Loucy (cell line): Measurements from ENCODE around the gene CYB5D1.

Source experiments
- H2AFZ ChIP-seq: fragments of 200-600 bp; sonication (generic); 2 replicates; pipeline ENCODE4 v1.6.0; 2016; ENCODE audit warnings: antibody characterized with exemption, mild to moderate bottlenecking, low read length, moderate library complexity
- H3F3A ChIP-seq: fragments of 200-600 bp; 2 replicates; pipeline ENCODE4 v1.6.0; 2016; ENCODE audit warnings: antibody characterized with exemption, low read depth, mild to moderate bottlenecking
- H3K27me3 ChIP-seq: fragments of 200-600 bp; sonication (generic); 2 replicates; pipeline ENCODE4 v1.6.1; 2014; ENCODE audit warnings: low read length, mild to moderate bottlenecking; ENCODE audit not compliant: insufficient read depth, poor library complexity, severe bottlenecking
- H3K36me3 ChIP-seq: fragments of 200-600 bp; sonication (generic); 2 replicates; pipeline ENCODE4 v1.6.1; 2016; ENCODE audit warnings: low read length; ENCODE audit not compliant: insufficient read depth
- H3K4me1 ChIP-seq: fragments of 200-600 bp; sonication (generic); 2 replicates; pipeline ENCODE4 v1.5.1; 2014; ENCODE audit warnings: low read length, mild to moderate bottlenecking; ENCODE audit not compliant: insufficient read depth, poor library complexity, severe bottlenecking
- H3K4me2 ChIP-seq: fragments of 200-600 bp; sonication (generic); 2 replicates; pipeline ENCODE4 v1.6.0; 2014; ENCODE audit warnings: antibody characterized with exemption, low read length, low read depth, mild to moderate bottlenecking; ENCODE audit not compliant: poor library complexity, severe bottlenecking
- H3K4me3 ChIP-seq: fragments of 200-600 bp; sonication (generic); 2 replicates; pipeline ENCODE4 v1.5.1; 2014; ENCODE audit warnings: low read length, mild to moderate bottlenecking, mixed read lengths; ENCODE audit not compliant: poor library complexity, severe bottlenecking
- H3K79me2 ChIP-seq: fragments of 200-600 bp; sonication (generic); 2 replicates; pipeline ENCODE4 v1.6.1; 2014; ENCODE audit warnings: low read length; ENCODE audit not compliant: insufficient read depth
- H3K9ac ChIP-seq: fragments of 200-600 bp; sonication (generic); 2 replicates; pipeline ENCODE4 v1.6.0; 2014; ENCODE audit warnings: mild to moderate bottlenecking, low read depth, low read length, moderate library complexity; ENCODE audit not compliant: poor library complexity, severe bottlenecking
- H3K9me2 ChIP-seq: fragments of 200-600 bp; sonication (generic); replicated peaks from 2 replicates; pipeline ENCODE4 v1.6.1; 2016; ENCODE audit warnings: low read depth, low read length, mixed read lengths
- H3K9me3 ChIP-seq: fragments of 200-600 bp; sonication (generic); 2 replicates; pipeline ENCODE4 v1.6.1; 2014; ENCODE audit warnings: mild to moderate bottlenecking, antibody characterized with exemption, low read length, low read depth; ENCODE audit not compliant: insufficient read depth
- H4K20me1 ChIP-seq: fragments of 200-600 bp; sonication (generic); 2 replicates; pipeline ENCODE4 v1.6.0; 2014; ENCODE audit warnings: antibody characterized with exemption, low read length, mild to moderate bottlenecking; ENCODE audit not compliant: insufficient read depth, poor library complexity, severe bottlenecking
- CTCF ChIP-seq: fragments of 200-600 bp; sonication (generic); conservative IDR thresholded peaks from 2 replicates; pipeline ENCODE4 v1.5.1; 2014; ENCODE audit warnings: mild to moderate bottlenecking, antibody characterized with exemption, low read length
- EZH2phosphoT487 ChIP-seq: fragments of 200-600 bp; IDR thresholded peaks from 2 replicates; pipeline ENCODE4 v1.6.1; 2018; ENCODE audit warnings: antibody characterized with exemption, mild to moderate bottlenecking, moderate library complexity, borderline replicate concordance

The CYB5D1 gene

DNA sequence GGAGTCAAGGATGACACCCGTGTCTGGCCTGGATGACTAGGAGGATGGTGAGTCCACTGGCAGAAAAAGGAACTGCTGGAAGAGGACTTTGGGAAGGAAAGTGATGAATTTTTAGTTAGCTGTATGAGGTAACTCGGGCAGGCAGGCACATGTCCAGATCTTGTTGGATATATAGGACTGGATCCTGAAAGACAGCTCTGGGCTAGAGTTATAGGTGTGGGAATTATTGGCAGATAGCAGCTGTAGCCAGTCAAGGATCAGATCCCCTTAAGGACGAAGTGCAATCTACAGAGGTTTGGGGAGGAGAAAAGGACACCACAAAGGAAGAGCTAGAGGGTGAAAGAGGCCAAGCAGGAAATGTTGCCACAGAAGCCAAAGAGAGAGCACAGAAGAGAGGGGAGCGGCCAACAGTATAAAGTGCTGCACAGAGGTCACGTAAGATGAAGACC is 10.1 kb downstream of the CYB5D1 start:
- Histone ChIP-seq H3K4me1 (peaks cover 32% of the 10 kb centered on the region), H3K27me3 (no peaks in the 10 kb centered on the region), H3K9me3 (no peaks in the 10 kb centered on the region), H3K9ac (peak overlapping the region; percentile 72), H3K9me2 (no peaks in the 10 kb centered on the region), H3K4me2 (peak overlapping the region; percentile 65), H3K4me3 (peak overlapping the region; percentile 65), H4K20me1 (no peaks in the 10 kb centered on the region), H2AFZ (no peak overlapping the region), H3F3A (no peaks in the 10 kb centered on the region), H3K36me3 (0 out of 2 replicates have a peak, but pooled peaks cover 2% of the 10 kb centered on the region), H3K79me2 (peaks cover 28% of the 10 kb centered on the region; the same call in 1 of the 2 replicates)
- no peak for TF ChIP-seq EZH2phosphoT487
- TF ChIP-seq CTCF: no peak

DNA sequence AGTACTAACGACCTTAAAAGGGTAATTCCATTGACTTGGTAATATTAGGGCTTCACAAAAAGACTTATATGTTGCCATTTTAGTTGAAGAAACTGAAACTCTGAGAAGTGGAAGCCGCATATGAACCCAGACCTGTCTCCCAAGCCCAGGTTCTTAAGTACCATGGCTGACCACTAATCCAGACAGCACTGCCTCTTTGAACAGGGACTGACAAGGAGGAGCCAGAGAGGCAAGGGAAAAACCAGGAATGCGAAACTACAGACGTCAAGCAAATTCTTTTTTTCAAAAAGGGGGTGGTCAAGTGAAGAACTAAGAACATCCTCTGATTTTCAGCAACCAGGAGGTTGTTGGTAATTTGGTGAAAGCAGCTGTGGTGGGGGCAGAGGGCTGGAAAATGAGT is 15.2 kb downstream of the CYB5D1 start:
- peaks cover 3% of the 10 kb centered on the region; the same call in 1 of the 2 replicates for H3K36me3 ChIP-seq

GRCh38 chr17:7875804-7876370 is 18.1 kb downstream of the CYB5D1 start:
- Histone ChIP-seq H4K20me1 (no peaks in the 10 kb centered on the region), H3K4me2 (no peak overlapping the region), H3K9me2 (no peaks in the 10 kb centered on the region), H3K79me2 (peaks cover 24% of the 10 kb centered on the region), H3K4me3 (no peak overlapping the region), H3K27me3 (no peaks in the 10 kb centered on the region), H3K9ac (no peak overlapping the region), H3F3A (0 out of 2 replicates have a peak, but pooled peaks cover 3% of the 10 kb centered on the region), H3K9me3 (no peaks in the 10 kb centered on the region), H3K36me3 (peaks cover 3% of the 10 kb centered on the region; the same call in 1 of the 2 replicates), H3K4me1 (peaks cover 40% of the 10 kb centered on the region), H2AFZ (no peak overlapping the region)
- no peak for TF ChIP-seq EZH2phosphoT487
- no peak for TF ChIP-seq CTCF

More for the DNA sequence above, 15.2 kb downstream of the CYB5D1 start:
- Histone ChIP-seq H3K4me2 (no peak overlapping the region), H3K79me2 (peaks cover 23% of the 10 kb centered on the region; the same call in 1 of the 2 replicates), H2AFZ (no peak overlapping the region), H3K4me1 (peaks cover 42% of the 10 kb centered on the region), H3K9ac (no peak overlapping the region), H3K4me3 (no peak overlapping the region), H3K9me3 (no peaks in the 10 kb centered on the region), H3K27me3 (no peaks in the 10 kb centered on the region), H3F3A (no peaks in the 10 kb centered on the region), H3K9me2 (no peaks in the 10 kb centered on the region), H4K20me1 (no peaks in the 10 kb centered on the region)
- TF ChIP-seq CTCF (no peak), EZH2phosphoT487 (no peak)
